Activated T-helper 1 cell treated with Interleukin-2 at 50 U/mL for 16 hours (primary cell): Measurements from ENCODE around the gene DEFB124.

ENCODE experiments used
- DNase-seq: peaks from one replicate; pipeline ENCODE4 v3.0.0-alpha.2; 2020; ENCODE audit warnings: low read depth

Gene DEFB124

GRCh38 chr20:31425797-31426196 lies 49.1 kb downstream of the DEFB124 start:
- DNase-seq: no peak

- DNase-seq: no peak
Measured at GRCh38 chr20:31418307-31418706, 56.6 kb downstream of the DEFB124 start.

GRCh38 chr20:31415653-31416052 lies 59.3 kb downstream of the DEFB124 start:
- DNase-seq: no peak
